Uterus (tissue), 2 donors: Measurements from ENCODE around the gene CCT5.

Source experiments
- POLR2A ChIP-seq, 2 donors: fragments of 450-650 bp; IDR thresholded peaks; one replicate each; pipeline ENCODE4 v1.6.1; 2016; ENCODE audit warnings: antibody characterized with exemption in 2 of 2, mild to moderate bottlenecking in 1 of 2, moderate library complexity in 1 of 2
- TF ChIP-seq, protein P1 (sequence below), 4 experiments: fragments of 200-600 bp in 2 of 4; fragments of 450-650 bp in 2 of 4; sonication (generic) in 2 of 4; IDR thresholded peaks; one replicate each; pipeline ENCODE4 v1.5.1; 2016 to 2019; ENCODE audit warnings: antibody characterized with exemption in 4 of 4, mild to moderate bottlenecking in 2 of 4, moderate library complexity in 1 of 4

- TF ChIP-seq POLR2A (IDR thresholded peaks at IDR 0.05): no peak
- TF ChIP-seq, protein P1, sequence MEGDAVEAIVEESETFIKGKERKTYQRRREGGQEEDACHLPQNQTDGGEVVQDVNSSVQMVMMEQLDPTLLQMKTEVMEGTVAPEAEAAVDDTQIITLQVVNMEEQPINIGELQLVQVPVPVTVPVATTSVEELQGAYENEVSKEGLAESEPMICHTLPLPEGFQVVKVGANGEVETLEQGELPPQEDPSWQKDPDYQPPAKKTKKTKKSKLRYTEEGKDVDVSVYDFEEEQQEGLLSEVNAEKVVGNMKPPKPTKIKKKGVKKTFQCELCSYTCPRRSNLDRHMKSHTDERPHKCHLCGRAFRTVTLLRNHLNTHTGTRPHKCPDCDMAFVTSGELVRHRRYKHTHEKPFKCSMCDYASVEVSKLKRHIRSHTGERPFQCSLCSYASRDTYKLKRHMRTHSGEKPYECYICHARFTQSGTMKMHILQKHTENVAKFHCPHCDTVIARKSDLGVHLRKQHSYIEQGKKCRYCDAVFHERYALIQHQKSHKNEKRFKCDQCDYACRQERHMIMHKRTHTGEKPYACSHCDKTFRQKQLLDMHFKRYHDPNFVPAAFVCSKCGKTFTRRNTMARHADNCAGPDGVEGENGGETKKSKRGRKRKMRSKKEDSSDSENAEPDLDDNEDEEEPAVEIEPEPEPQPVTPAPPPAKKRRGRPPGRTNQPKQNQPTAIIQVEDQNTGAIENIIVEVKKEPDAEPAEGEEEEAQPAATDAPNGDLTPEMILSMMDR (IDR thresholded peaks at IDR 0.05): no peak
Measured at GRCh38 chr5:10303699-10304170, 53.7 kb downstream of the CCT5 start.
